HG02970 (cell line): Measurements from ENCODE around the gene HEPACAM2.

Experiments
- ATAC-seq: cut with Tn5 transposase; IDR thresholded peaks from one replicate; pipeline ENCODE4 v1.9.1; 2021; ENCODE audit warnings: mild to moderate bottlenecking, moderate library complexity, moderate number of reproducible peaks; ENCODE audit not compliant: unreplicated experiment, low FRiP score

Gene HEPACAM2

DNA sequence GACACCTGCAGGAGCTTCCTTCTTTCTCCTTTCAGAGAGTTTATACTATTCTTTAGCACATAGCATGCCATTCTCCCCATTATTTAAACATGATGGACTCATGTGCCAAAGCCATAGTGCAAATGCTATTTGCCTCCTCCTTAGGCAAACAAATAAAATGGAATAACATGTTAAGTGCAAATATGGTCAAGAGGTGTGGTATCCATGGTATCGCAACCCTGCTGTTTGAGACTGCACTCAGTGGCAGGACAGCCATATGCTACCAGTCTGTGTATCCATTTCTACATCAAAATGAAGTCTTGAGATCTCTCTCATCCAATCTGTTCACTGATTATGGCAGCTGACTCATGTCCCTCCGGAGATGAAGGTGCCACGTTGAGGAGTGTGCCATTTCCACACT is 22.8 kb downstream of the HEPACAM2 start:
- ATAC-seq = no peak

DNA sequence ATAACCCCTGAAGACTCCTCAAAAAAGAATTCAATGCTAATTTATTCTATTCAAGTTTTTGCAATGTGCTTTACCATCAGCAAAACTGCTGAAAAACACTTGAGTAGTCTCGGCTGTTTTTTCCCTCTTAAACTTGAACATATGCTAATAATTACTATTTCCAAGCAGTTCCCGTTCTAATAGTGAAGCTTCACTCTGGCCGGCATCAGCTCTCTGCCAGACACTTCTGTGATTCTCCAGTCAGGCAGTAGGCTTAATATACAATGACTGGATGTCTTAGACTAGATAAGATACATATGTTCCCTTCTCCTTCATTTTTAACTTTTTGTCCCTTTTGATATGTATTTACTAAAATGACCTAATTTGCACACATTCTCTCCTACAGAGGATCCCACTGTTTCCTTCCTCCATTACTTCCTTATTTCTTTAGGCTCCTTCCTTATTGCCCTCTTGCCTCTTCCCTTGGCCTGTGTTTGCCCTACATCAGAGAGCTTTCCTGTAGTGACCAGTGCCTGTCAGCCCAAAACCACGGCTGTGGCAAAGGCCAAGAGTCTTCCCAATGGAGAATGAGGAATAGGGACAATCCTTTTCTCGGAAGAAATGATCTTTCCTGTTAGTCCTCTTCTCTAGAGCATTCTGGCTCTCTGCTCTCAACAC is 23.5 kb downstream of the HEPACAM2 start:
- ATAC-seq = no peak

DNA sequence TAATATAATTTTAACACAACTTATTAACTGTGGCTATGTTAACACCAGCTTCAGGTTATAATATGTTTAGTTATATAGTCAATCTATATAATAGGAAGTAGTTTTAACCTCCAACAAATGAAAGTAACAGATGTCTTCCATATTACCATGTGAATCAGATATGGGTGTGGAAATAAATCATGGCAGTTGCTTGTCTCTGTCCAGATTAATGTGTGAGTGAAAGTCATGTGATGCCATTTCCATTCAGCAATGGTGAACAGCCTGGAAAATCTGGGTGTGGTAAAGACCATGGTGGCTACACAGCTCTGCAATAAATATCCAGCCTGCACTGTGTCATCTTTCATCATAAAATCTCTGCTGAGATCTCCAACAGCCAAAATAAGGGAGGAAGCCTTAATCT is 27.8 kb downstream of the HEPACAM2 start:
- ATAC-seq = no peak

DNA sequence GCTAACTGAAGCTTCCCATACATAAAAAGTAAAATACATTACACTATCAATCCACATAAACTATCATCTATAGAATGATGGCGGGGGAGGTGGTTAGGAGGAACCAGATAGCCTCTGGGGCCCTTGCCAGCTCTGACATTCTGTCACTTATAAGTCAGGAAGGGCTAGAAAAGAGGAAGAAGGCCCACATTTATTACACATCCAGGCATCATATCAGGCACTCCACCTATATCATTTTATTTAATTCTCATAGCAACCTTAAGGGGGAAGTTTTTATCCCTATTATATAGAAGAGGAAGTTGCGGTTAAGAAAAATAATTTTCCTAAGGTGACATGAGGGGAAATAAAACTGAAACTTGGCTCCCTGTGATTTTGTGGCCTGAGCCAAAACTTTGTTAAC is 29.9 kb downstream of the HEPACAM2 start:
- ATAC-seq = no peak

DNA sequence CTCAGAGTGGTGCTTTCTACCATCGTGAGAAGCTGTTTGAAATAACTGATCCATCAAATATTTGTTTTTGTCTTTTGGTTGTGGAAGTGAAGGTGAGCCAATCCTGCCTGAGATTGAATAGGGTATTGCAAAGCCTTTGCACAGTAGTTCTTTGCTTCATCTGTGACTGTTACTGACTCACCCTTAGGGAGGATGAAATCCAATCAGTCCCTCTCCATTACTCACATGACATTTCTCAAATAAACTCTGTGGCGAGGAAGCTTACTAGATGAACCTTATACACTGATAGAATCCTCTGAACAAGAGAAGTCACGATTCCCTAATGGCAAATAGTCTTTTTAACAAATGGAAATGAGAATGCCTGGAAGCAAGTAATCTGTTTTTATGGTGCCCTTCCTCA is 31.9 kb downstream of the HEPACAM2 start:
- no peak for ATAC-seq

DNA sequence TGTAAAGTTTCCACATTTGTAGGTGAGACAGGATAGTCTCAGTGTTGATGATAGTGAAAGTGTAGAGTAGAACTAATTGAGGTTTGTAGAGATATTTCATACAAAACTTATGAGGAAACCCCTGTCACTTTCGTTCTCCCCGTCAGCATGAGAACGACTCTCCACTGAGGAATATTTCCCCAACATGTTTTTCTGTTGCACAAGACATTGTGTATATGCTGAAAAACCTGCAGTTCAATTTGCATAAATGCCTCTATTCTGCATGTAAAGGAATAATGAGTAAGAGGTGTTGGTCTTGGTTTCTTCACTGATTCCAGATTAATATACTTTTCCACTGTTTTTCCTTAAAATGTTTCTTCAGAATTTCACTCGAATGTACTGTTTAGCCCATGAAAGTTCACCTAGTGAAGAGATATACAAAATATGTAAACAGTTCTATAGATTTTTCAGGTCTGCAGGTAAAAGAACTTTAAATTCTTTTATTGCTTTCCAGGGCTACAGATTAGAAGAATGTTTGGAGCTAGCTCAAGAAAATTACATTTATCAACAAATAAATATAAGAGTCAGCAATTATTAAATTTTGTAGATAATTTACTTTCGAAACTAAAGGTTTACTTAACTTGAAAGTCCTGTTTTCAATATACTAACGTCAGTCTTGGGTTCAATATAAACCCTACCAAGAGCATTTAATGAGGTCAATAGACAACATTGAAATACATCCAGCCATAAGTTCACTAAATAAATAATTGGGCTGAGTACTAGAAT is 37.2 kb downstream of the HEPACAM2 start:
- ATAC-seq = no peak

DNA sequence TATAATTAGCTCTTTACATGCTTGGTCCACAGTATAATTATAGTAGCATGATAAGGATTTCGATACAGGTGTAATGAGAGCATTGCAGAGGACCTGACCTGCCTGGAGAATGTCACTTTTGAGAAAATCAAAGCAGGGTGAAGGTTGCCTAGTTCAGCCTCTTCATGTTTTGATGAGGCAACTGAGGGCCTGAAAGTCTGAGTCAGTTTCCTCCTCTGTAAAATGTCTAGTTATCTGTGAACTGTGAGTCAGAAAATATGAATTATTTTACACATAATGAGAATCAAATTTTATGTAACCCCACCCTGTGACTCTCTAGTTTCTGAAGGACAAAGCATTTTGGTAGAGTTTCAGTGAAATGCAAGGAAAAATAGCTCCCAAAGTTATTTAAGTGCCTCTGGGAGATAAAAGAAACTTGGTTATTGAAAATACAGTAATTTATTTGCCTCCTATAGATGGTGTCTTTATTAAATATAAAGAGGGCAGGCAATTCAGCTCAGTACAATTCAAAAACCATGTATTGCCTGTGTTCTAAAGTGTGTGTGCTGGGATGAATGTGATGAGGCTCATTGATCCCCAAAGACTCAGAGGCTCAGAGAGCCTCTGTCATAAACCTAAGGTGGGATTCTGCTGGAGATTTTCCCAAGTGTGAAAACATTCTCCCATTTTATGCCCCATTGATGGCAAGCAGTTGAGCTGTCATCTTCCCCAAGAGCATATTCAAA is 40.8 kb downstream of the HEPACAM2 start:
- no peak for ATAC-seq

DNA sequence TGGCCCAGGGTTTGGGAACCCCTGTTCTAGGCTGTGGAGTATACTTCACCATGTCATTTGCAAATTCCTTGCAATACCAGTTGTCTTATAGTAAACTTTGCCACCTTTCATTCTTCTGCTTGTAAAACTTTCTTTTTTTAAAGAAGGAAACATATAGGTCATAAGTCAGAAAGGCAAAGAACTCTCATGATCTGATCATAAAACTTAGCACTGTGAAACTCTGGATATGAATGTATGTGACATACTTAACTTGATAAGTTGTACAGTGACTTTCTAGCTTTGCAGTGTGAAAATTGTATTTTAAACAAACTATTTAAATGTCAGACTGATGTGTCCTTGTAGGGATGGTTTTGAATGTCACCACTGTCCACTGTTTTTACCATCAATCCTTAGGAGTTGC is 47.1 kb downstream of the HEPACAM2 start:
- no peak for ATAC-seq

DNA sequence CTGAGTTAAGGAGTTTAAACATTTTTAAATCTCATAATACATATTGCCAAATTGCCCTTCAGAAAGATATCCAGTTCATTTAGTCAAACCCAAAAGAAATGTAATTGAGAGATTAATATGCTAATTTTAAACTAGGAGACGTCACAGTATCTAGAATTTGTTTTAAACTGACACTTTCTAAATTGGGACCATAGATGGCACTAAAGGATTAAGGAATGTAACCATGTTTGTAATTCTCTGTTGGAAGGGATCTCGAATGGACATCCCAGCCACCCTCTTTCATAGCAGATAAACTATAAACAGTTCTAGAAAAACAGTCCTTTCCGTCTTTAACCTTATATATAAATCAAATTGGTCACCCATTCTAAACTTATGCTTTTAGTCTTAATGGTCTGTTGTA is 48.1 kb downstream of the HEPACAM2 start:
- no peak for ATAC-seq

DNA sequence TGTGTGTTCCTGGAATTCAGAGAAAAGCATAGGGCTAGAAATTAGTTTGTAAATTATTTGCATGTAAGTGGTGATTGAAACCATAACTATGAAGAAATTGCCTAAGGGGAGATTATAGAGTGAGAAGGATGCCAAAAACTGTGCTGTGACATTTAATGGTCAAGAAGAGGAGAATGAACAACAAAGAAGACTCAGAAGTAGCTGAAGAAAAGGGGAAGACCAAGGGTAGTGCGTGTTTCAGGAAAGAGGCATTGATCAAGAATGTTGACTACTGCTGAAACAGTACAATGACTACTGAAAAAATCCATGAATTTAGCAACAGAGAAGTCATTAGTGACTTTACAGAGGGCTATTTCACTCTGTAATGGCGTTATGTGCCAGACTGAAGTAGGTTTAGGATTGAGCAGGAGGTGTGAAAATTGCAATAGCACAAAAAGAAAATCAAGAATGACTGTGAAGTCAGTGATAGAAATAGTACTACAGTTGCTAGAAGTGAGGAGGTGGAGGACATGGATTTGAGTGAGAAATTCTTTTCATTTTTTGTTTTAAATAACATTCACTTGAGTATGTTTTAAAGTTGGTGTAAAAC is 49.2 kb downstream of the HEPACAM2 start:
- ATAC-seq = no peak

DNA sequence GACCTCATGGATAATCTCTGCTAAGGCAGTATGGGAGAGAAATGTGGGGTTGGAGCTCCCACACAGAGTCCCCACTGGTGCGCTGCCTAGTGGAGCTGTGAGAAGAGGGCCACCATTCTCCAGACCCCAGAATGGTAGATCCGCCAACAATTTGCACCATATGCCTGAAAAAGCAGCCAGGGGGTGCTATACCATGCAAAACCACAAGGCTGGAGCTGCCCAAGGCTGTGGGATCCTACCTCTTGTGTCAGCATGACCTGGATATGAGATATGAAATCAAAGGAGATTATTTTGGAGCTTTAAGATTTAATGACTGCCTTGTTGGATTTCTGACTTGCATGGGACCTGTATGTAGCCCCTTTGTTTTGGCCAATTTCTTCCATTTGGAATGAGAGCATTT is 51.0 kb downstream of the HEPACAM2 start:
- no peak for ATAC-seq

DNA sequence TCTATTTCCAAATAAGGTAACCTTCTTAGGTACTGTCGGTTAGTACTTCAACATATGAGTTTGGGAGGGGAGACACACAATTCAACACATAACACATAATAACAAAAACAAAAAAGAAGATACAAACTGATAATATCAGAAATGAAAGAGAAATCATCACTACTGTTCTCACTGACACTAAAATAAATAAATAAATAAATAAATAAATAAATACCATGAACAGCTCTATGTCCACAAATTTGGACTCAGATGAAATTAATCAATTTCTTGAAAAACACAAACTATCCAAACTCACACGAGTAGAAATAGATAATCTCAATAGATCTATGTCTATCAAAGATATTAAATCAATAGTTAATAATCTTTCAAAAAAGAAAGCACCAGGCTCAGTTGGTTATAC is 53.6 kb downstream of the HEPACAM2 start:
- no peak for ATAC-seq

DNA sequence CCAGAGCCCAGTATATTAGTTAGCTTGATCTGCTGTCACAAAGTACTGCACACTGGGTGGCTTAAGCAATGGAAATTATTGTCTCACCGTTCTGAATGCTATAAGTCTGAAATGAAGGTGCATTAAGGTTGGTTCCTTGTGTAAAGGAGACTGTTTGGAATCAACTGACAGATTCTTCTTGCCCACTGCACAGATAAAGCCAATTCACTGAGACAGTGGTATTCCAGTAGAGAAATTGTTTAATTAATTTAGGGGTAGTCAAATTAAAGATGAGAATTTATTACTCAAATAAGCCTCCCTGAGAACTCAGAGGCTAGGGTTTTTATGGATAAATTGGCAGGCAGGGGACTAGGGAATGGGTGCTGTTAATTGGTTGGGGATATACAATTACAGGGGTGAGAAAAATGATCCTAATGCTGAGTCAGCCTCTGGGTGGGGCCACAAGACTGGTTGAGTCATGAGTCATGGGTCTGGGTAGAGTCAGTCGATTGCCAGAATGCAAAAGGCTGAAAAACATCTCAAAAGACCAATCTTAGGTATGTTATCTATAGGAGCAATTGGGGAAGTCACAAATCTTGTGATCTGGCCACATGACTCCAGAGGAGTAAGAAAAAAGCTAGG is 54.6 kb downstream of the HEPACAM2 start:
- no peak for ATAC-seq

DNA sequence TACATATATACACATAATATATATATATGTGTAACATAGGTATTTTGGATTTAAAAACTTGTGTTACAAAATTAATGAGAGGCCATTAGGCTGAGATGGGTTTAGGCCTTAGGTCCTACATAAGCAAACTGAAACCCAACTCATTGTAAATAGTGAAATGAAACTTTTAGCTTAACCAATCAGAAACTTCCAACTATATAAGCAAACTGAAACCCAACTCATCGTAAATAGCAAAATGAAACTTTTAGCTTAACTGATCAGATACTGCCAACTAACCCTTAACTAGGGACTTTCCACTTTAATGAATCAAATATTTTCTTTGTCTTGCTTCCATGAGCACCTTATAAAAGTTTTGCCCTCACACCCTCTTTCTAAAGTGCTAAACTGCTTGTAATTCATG is 60.8 kb downstream of the HEPACAM2 start:
- peak; percentile 97 for ATAC-seq

DNA sequence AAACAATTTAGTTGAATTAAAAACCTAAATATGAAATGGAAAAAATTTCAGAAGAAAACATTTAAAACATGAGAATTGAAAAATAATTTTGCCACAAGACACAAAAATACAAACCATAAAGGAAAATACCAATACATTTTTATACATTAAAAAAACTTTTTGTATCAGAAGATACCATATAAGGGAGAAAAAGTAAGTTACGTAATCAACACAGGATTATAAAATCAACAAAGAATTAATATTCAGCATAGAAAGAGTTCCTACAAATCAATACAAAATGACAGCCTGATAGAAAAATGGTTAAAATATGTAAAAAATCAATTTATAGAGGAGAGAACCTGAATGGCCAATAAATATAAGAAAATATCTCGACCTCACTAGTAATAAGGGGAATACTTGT is 61.5 kb downstream of the HEPACAM2 start:
- no peak for ATAC-seq

DNA sequence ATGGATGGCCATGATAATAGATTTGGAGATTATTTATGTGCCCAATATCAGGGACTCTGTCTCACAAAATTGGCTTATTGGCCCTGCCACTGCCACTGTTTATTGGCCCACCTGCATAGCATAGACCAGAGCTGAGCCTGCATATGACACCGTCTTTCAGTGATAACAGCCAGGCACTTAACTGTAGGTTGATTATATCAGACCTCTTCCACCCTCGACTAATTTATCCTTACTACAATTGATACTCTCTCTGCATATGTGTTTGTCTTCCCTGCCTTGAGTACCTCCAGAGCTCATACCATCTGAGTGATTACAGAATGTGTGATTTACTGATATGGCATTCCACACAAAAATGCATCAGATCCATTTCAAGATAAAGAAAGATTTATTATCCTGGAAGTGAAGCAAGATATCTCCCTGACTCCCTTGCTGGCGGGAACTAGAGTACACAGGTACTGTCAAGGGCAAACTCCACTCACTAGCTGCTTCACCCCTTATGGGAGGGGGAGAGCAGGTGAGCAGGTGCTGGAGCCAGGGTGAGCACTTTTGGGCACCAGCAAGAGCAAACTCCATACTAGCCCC is 65.0 kb downstream of the HEPACAM2 start:
- no peak for ATAC-seq

DNA sequence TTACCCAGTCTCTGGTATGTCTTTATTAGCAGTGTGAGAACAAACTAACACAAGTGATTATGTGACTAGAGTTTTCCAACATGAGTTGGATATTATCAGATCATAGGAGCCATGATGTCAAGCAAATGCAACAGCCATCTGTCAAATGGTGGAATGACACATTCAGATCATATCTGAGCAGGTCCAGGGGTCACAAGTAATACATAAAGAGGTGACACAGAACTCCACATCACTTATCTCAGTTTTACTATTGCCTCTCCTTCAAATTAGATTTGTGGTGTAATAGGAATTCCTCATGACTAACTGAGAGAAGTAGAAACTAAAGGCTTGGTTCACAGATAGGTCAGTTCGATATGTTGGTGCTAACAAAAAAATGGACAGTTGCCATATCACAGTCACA is 65.9 kb downstream of the HEPACAM2 start:
- no peak for ATAC-seq

DNA sequence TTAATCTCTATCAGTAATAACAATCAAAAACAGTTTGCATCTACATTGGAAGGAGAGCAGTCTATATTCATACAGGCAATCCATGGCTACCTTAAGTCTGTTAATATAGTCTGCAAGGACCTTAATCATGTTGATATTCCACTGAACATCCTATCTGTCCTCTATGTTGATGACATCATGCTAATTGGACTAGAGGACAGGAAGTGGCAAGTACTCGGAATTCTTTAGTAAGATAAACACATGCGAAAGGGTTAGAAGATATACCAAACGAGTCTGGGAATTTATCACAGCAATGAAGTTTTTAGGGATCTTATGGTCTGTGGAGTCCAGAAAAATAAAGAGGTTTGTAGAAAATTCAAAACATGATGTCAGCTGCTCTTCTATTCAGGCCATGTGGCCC is 66.8 kb downstream of the HEPACAM2 start:
- no peak for ATAC-seq

DNA sequence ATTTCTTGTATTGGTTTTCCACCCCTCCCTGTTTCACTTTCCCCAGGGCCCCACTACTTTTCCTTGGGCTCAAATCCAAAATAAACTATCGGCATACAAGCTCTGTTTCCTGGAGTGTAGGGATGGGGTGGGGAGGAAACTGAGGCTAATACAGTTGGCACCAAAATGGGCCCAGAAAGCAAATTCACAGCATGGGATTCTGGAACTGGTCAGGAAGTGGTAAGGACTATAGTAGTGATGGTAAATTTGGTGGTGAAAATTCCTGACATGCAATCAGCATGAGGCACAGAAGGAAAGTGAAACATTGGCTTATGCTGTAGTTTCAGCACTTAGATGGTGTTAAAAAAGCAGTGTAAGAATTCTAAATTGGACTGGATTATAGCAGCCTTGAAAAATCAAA is 69.4 kb downstream of the HEPACAM2 start:
- no peak for ATAC-seq

DNA sequence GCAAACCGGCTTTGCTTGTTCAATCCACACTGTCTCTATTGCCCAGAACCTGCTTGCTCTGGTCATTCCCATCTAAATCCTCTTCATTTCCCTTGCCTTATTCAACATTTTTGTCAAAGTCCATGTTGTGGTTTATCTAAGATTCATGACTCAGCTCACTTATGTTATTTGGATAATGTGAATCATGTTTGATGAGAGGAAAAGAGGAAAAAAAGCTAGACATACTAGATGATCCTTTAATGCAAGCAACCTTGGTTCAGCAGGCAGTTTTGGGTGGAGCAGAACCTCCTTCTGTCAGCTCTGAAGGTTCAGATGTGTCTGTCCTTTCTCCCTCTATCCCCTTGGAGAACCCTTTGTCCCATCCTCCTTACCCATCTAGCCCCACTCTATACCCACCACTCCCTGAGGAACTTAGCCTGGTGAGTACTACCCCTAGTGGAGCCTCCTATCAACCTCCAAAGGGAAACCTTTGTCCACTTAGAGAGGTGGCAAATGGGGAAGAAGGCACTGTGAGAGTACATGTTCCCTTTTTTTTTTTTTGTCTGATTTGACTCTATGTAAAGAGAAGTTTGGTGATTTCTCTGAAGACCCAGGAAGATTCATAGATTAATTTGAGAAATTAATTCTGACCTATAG is 76.0 kb downstream of the HEPACAM2 start:
- ATAC-seq = no peak
